H9 (cell line): ENCODE data around the gene CNTN2. TPM values are rescaled to one million over a fixed set of nuclear protein-coding genes. Genes with fewer than 3 reads are reported as not detected.

ENCODE experiments used
- DNase-seq: peaks from one replicate; pipeline ENCODE4 v3.0.0-alpha.2; 2017
- H2AFZ ChIP-seq: one replicate; pipeline ENCODE4 v1.6.1; 2013; ENCODE audit warnings: mild to moderate bottlenecking, low read length, control low read depth, moderate library complexity
- H2AK5ac ChIP-seq: 2 replicates; pipeline ENCODE4 v1.6.1; 2013; ENCODE audit warnings: low read length, control low read depth, mixed read lengths; ENCODE audit not compliant: insufficient read length
- H2BK120ac ChIP-seq: one replicate; pipeline ENCODE4 v1.6.1; 2013; ENCODE audit warnings: low read depth, mild to moderate bottlenecking, low read length, control low read depth, inconsistent platforms; ENCODE audit not compliant: poor library complexity, severe bottlenecking
- H2BK12ac ChIP-seq: 2 replicates; pipeline ENCODE4 v1.6.1; 2013; ENCODE audit warnings: low read length, control low read depth, mixed read lengths, low read depth; ENCODE audit not compliant: insufficient read length
- H2BK15ac ChIP-seq: 2 replicates; pipeline ENCODE4 v1.6.1; 2013; ENCODE audit warnings: low read depth, low read length, control low read depth
- H2BK20ac ChIP-seq: one replicate; pipeline ENCODE4 v1.6.1; 2013; ENCODE audit warnings: low read depth, mild to moderate bottlenecking, low read length, control low read depth, inconsistent platforms; ENCODE audit not compliant: poor library complexity, severe bottlenecking
- H2BK5ac ChIP-seq: 2 replicates; pipeline ENCODE4 v1.6.1; 2013; ENCODE audit warnings: low read length, control low read depth, mixed read lengths; ENCODE audit not compliant: insufficient read length
- H3K14ac ChIP-seq: 2 replicates; pipeline ENCODE4 v1.6.1; 2013; ENCODE audit warnings: low read length, control low read depth; ENCODE audit not compliant: insufficient read depth
- H3K18ac ChIP-seq: 2 replicates; pipeline ENCODE4 v1.6.1; 2013; ENCODE audit warnings: low read depth, mild to moderate bottlenecking, mixed read lengths, low read length, control low read depth; ENCODE audit not compliant: insufficient read length
- H3K23ac ChIP-seq: 2 replicates; pipeline ENCODE4 v1.6.1; 2013; ENCODE audit warnings: low read length, control low read depth, mixed read lengths, low read depth; ENCODE audit not compliant: insufficient read length
- H3K23me2 ChIP-seq: 2 replicates; pipeline ENCODE4 v1.6.1; 2013; ENCODE audit warnings: low read depth, mild to moderate bottlenecking, mixed read lengths, low read length, control low read depth; ENCODE audit not compliant: insufficient read length, poor library complexity, severe bottlenecking
- H3K27ac ChIP-seq: 2 replicates; pipeline ENCODE4 v1.5.1; 2013; ENCODE audit warnings: low read length, control low read depth, mixed read lengths, low read depth; ENCODE audit not compliant: insufficient read length
- H3K27me3 ChIP-seq: 2 replicates; pipeline ENCODE4 v1.6.1; 2013; ENCODE audit warnings: low read length, control low read depth, inconsistent platforms; ENCODE audit not compliant: insufficient read depth
- H3K4ac ChIP-seq: 2 replicates; pipeline ENCODE4 v1.6.1; 2013; ENCODE audit warnings: low read depth, mild to moderate bottlenecking, control low read depth, inconsistent platforms, low read length, moderate library complexity
- H3K4me1 ChIP-seq: 2 replicates; pipeline ENCODE4 v1.6.1; 2013; ENCODE audit warnings: low read length, control low read depth, inconsistent platforms; ENCODE audit not compliant: insufficient read depth
- H3K4me2 ChIP-seq: 2 replicates; pipeline ENCODE4 v1.6.1; 2013; ENCODE audit warnings: low read length, control low read depth, mixed read lengths; ENCODE audit not compliant: insufficient read length, insufficient read depth
- H3K56ac ChIP-seq: 2 replicates; pipeline ENCODE4 v1.6.1; 2013; ENCODE audit warnings: low read depth, mild to moderate bottlenecking, mixed read lengths, low read length, control low read depth; ENCODE audit not compliant: insufficient read length
- H3K79me1 ChIP-seq: 2 replicates; pipeline ENCODE4 v1.6.1; 2013; ENCODE audit warnings: low read depth, mild to moderate bottlenecking, moderate library complexity, low read length, control low read depth, inconsistent platforms; ENCODE audit not compliant: insufficient read depth, poor library complexity, severe bottlenecking
- H3K79me2 ChIP-seq: 2 replicates; pipeline ENCODE4 v1.6.1; 2013; ENCODE audit warnings: low read length, control low read depth, inconsistent platforms; ENCODE audit not compliant: insufficient read depth
- H3K9ac ChIP-seq: 2 replicates; pipeline ENCODE4 v1.6.1; 2013; ENCODE audit warnings: low read length, control low read depth, mixed read lengths; ENCODE audit not compliant: insufficient read length; ENCODE audit errors: extremely low read depth
- H3K9me3 ChIP-seq: one replicate; pipeline ENCODE4 v1.6.1; 2013; ENCODE audit warnings: low read depth, low read length, inconsistent platforms; ENCODE audit not compliant: control insufficient read depth
- H3T11ph ChIP-seq: one replicate; pipeline ENCODE4 v1.6.1; 2013; ENCODE audit warnings: mild to moderate bottlenecking, low read length, control low read depth, inconsistent platforms
- H4K20me1 ChIP-seq: one replicate; pipeline ENCODE4 v1.6.1; 2013; ENCODE audit not compliant: control insufficient read depth, insufficient read length, insufficient read depth
- H4K5ac ChIP-seq: 2 replicates; pipeline ENCODE4 v1.6.1; 2013; ENCODE audit warnings: low read depth, mild to moderate bottlenecking, mixed read lengths, low read length, control low read depth; ENCODE audit not compliant: insufficient read length
- H4K8ac ChIP-seq: replicated peaks from 2 replicates; pipeline ENCODE4 v1.6.1; 2013; ENCODE audit warnings: low read length, control low read depth, mixed read lengths, low read depth; ENCODE audit not compliant: insufficient read length
- H4K91ac ChIP-seq: 2 replicates; pipeline ENCODE4 v1.6.1; 2013; ENCODE audit warnings: low read depth, mild to moderate bottlenecking, moderate library complexity, mixed read lengths, low read length, control low read depth; ENCODE audit not compliant: insufficient read length
- H3K27ac Mint-ChIP-seq, 3 experiments: 2 replicates in 2 of 3; 3 replicates in 1 of 3; pipeline ENCODE4 v1.8.0; 2020 to 2021; ENCODE audit warnings: mixed read lengths in 3 of 3, mild to moderate bottlenecking in 1 of 3, moderate library complexity in 1 of 3
- H3K27me3 Mint-ChIP-seq: 2 replicates; pipeline ENCODE4 v1.8.0; 2021; ENCODE audit warnings: low read depth, mild to moderate bottlenecking, moderate library complexity, mixed read lengths
- H3K36me3 Mint-ChIP-seq, 3 experiments: 2 replicates in 2 of 3; 3 replicates in 1 of 3; pipeline ENCODE4 v1.8.0; 2020 to 2021; ENCODE audit warnings: low read depth in 3 of 3, mixed read lengths in 3 of 3; ENCODE audit not compliant: insufficient read depth in 1 of 3
- H3K4me1 Mint-ChIP-seq, 2 experiments: 2 replicates each; pipeline ENCODE4 v1.8.0; 2020; ENCODE audit warnings: mixed read lengths in 2 of 2
- H3K4me3 Mint-ChIP-seq, 2 experiments: 2 replicates in 1 of 2; 3 replicates in 1 of 2; pipeline ENCODE4 v1.8.0; 2020 to 2021; ENCODE audit warnings: mild to moderate bottlenecking in 2 of 2, mixed read lengths in 2 of 2, moderate library complexity in 1 of 2
- H3K9me3 Mint-ChIP-seq, 2 experiments: 2 replicates in 1 of 2; 3 replicates in 1 of 2; pipeline ENCODE4 v1.8.0; 2020; ENCODE audit warnings: mild to moderate bottlenecking in 2 of 2, mixed read lengths in 2 of 2, moderate library complexity in 1 of 2
- WGBS: extraction: QIAGEN DNeasy Blood & Tissue Kit; methylation state at CpG from one replicate; pipeline ENCODE4 v1.1.7; 2013; ENCODE audit warnings: missing lambda C conversion rate, low lambda C conversion rate, mixed read lengths; ENCODE audit not compliant: insufficient read length; ENCODE audit errors: extremely low coverage; 5-methylcytosine and 5-hydroxymethylcytosine counted together
- total RNA-seq: library from RNA; stranded (reverse); gene quantifications from 2 replicates; pipeline ENCODE4 v1.2.1, GENCODE V29; 2021
- TF ChIP-seq, protein P1 (sequence below): fragments of 200-600 bp; sonication (generic); conservative IDR thresholded peaks from 3 replicates; pipeline ENCODE4 v1.8.0; 2021; ENCODE audit warnings: antibody characterized with exemption, mild to moderate bottlenecking

CNTN2 gene
- total RNA-seq, 1 experiment from 2014 or later: 0.42 TPM

DNA sequence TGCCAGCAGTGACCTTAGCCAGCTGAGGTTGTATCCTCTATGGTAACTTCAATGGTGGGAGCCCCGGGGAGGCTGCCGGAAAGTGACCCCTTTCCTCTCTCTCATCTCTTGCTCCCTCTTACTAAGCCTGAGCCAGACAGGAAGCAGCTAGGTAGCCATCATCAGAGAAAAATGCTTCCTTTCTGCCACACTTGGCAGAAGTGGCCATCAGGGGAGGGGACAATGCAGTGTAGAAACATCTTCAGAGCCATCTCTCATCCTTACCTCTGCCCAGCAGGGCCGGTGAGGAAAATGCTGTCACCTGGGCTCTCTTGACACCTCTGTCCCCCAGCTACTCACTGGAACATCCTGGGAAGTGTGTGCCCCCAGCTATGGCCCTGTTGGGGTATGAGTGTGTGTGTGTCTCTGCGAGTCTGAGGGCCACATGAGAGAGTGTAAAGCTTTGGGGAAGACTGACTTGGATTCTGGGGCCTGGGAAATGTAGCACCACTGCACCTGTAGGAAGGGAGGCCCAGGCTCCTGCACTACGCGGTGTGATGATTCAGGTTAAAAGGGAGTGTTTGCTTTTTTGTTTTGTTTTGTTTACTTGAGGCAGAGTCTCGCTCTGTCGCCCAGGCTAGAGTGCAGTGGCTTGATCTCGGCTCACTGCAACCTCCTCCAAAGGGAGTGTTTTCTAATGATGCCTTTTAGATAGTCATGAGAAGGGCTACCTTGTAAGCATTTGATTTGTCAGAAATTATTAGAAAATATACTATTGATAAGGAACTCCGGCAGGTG is 48.7 kb upstream of the CNTN2 start:
- Histone ChIP-seq H3K27ac (no peak overlapping the region), H2BK120ac (no peak overlapping the region), H3K56ac (no peak overlapping the region), H3K9me3 (no peaks in the 10 kb centered on the region), H3K23me2 (no peaks in the 10 kb centered on the region), H4K91ac (no peak overlapping the region), H3K4me2 (no peak overlapping the region), H3K4ac (no peak overlapping the region), H3T11ph (no peak overlapping the region), H2BK12ac (no peak overlapping the region), H3K79me2 (no peaks in the 10 kb centered on the region), H4K20me1 (no peaks in the 10 kb centered on the region), H3K79me1 (no peaks in the 10 kb centered on the region), H3K18ac (no peak overlapping the region), H4K8ac (no peak overlapping the region), H2AFZ (no peak overlapping the region), H4K5ac (no peak overlapping the region), H3K14ac (no peak overlapping the region), H3K9ac (no peak overlapping the region), H2BK20ac (no peak overlapping the region), H3K23ac (no peak overlapping the region), H2BK15ac (no peak overlapping the region), H2AK5ac (no peak overlapping the region), H3K27me3 (no peaks in the 10 kb centered on the region), H2BK5ac (no peak overlapping the region), H3K4me1 (peaks cover 4% of the 10 kb centered on the region; the same call in 1 of the 2 replicates)
- Mint-ChIP-seq H3K4me1 (peaks cover 34 to 38% of the 10 kb centered on the region in 2 experiments), H3K4me3 (no peak overlapping the region), H3K27me3 (peaks cover 42% of the 10 kb centered on the region), H3K27ac (peak overlapping the region in 1 of 3 experiments; percentile 34; a peak in 1 of 7 replicates), H3K36me3 (peaks cover 0 to 1% (median 0%) of the 10 kb centered on the region in 3 experiments; a peak in 2 of 7 replicates), H3K9me3 (no peaks in the 10 kb centered on the region; a peak in 1 of 5 replicates)
- WGBS: no CpG with 5 or more reads among the region's 10 CpGs
- TF ChIP-seq, protein P1, sequence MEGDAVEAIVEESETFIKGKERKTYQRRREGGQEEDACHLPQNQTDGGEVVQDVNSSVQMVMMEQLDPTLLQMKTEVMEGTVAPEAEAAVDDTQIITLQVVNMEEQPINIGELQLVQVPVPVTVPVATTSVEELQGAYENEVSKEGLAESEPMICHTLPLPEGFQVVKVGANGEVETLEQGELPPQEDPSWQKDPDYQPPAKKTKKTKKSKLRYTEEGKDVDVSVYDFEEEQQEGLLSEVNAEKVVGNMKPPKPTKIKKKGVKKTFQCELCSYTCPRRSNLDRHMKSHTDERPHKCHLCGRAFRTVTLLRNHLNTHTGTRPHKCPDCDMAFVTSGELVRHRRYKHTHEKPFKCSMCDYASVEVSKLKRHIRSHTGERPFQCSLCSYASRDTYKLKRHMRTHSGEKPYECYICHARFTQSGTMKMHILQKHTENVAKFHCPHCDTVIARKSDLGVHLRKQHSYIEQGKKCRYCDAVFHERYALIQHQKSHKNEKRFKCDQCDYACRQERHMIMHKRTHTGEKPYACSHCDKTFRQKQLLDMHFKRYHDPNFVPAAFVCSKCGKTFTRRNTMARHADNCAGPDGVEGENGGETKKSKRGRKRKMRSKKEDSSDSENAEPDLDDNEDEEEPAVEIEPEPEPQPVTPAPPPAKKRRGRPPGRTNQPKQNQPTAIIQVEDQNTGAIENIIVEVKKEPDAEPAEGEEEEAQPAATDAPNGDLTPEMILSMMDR: no peak
- DNase-seq: no peak
